Liver (tissue), 9 donors: ENCODE results near the gene ATM. TPM values are rescaled to one million over a fixed set of nuclear protein-coding genes. Genes with fewer than 3 reads are reported as not detected.

Source experiments
- DNase-seq: peaks from one replicate; pipeline ENCODE4 v3.0.0-alpha.2; 2017; ENCODE audit warnings: low spot score
- H3K27ac ChIP-seq, 2 donors: one replicate each; pipeline ENCODE4 v1.7.0; 2013; ENCODE audit warnings: inconsistent platforms in 2 of 2, low read length in 2 of 2, control low read depth in 1 of 2, low read depth in 1 of 2, mild to moderate bottlenecking in 1 of 2
- H3K27me3 ChIP-seq, 4 donors: one replicate each; pipeline versions ENCODE4 v1.6.1 to v1.7.0; 2013; ENCODE audit warnings: low read length in 3 of 4, inconsistent platforms in 1 of 4, mild to moderate bottlenecking in 1 of 4, moderate library complexity in 1 of 4; ENCODE audit not compliant: control insufficient read depth in 4 of 4, insufficient read depth in 4 of 4
- H3K36me3 ChIP-seq, 4 donors: one replicate each; pipeline versions ENCODE4 v1.6.1 to v1.7.0; 2013; ENCODE audit warnings: low read length in 3 of 4, mild to moderate bottlenecking in 3 of 4, low read depth in 1 of 4, moderate library complexity in 1 of 4; ENCODE audit not compliant: control insufficient read depth in 4 of 4, insufficient read depth in 3 of 4
- H3K4me1 ChIP-seq, 4 donors: one replicate each; pipeline versions ENCODE4 v1.6.1 to v1.7.0; 2013; ENCODE audit warnings: low read length in 3 of 4, mild to moderate bottlenecking in 3 of 4, moderate library complexity in 1 of 4; ENCODE audit not compliant: control insufficient read depth in 4 of 4, insufficient read depth in 4 of 4
- H3K4me3 ChIP-seq, 3 donors: one replicate each; pipeline versions ENCODE4 v1.6.1 to v1.7.0; 2013; ENCODE audit warnings: low read length in 3 of 3, control low read depth in 1 of 3, low read depth in 1 of 3, mild to moderate bottlenecking in 1 of 3
- H3K9ac ChIP-seq, 2 donors: one replicate each; pipeline ENCODE4 v1.7.0; 2013; ENCODE audit warnings: low read length in 2 of 2, mild to moderate bottlenecking in 2 of 2, moderate library complexity in 2 of 2, control low read depth in 1 of 2, low read depth in 1 of 2
- H3K9me3 ChIP-seq, 4 donors: one replicate each; pipeline versions ENCODE4 v1.6.1 to v1.7.0; 2013; ENCODE audit warnings: low read length in 3 of 4; ENCODE audit not compliant: control insufficient read depth in 4 of 4
- EGR1 ChIP-seq, 2 donors: IDR thresholded peaks; 2 replicates each; pipeline ENCODE4 v1.6.1; 2016 to 2018; ENCODE audit warnings: antibody characterized with exemption in 2 of 2, low read depth in 2 of 2
- FOXA1 ChIP-seq: IDR thresholded peaks from 2 replicates; pipeline ENCODE4 v1.6.1; 2016; ENCODE audit warnings: antibody characterized with exemption
- FOXA2 ChIP-seq: IDR thresholded peaks from 2 replicates; pipeline ENCODE4 v1.6.1; 2016; ENCODE audit warnings: antibody characterized with exemption
- HNF4A ChIP-seq, 2 donors: conservative IDR thresholded peaks; 2 replicates each; pipeline ENCODE4 v1.6.1; 2016; ENCODE audit warnings: antibody characterized with exemption in 2 of 2, mild to moderate bottlenecking in 2 of 2
- HNF4G ChIP-seq: IDR thresholded peaks from 2 replicates; pipeline ENCODE4 v1.6.1; 2016; ENCODE audit warnings: antibody characterized with exemption
- JUND ChIP-seq, 2 donors: IDR thresholded peaks; 2 replicates each; pipeline ENCODE4 v1.6.1; 2016; ENCODE audit warnings: antibody characterized with exemption in 2 of 2
- NR2F2 ChIP-seq: IDR thresholded peaks from 2 replicates; pipeline ENCODE4 v1.6.1; 2016; ENCODE audit warnings: antibody characterized with exemption
- RAD21 ChIP-seq, 2 donors: IDR thresholded peaks; 2 replicates each; pipeline ENCODE4 v1.6.1; 2016; ENCODE audit warnings: antibody characterized with exemption in 2 of 2, mild to moderate bottlenecking in 2 of 2
- TAF1 ChIP-seq: conservative IDR thresholded peaks from 2 replicates; pipeline ENCODE4 v1.6.1; 2016; ENCODE audit warnings: antibody characterized with exemption, mild to moderate bottlenecking
- YY1 ChIP-seq: IDR thresholded peaks from 2 replicates; pipeline ENCODE4 v1.6.1; 2016; ENCODE audit warnings: antibody characterized with exemption, mild to moderate bottlenecking
- WGBS: extraction: QIAGEN DNeasy Blood & Tissue Kit; methylation state at CpG from one replicate; pipeline ENCODE4 v1.1.7; 2013; 5-methylcytosine and 5-hydroxymethylcytosine counted together
- polyA plus RNA-seq, 2 donors: library from polyadenylated mRNA; stranded (reverse) in 1 of 2; unstranded in 1 of 2; fragments of 200-250 nt in 1 of 2; fragments of >200 nt in 1 of 2; fragmentation: Nextera tagmentation in 1 of 2; extraction: Ambion mirVana in 1 of 2; gene quantifications; one replicate each; pipeline versions ENCODE4 v1.2.1 to v1.2.3, GENCODE V29; 2013 to 2015
- total RNA-seq, 2 donors: library from RNA; depleted of rRNA; stranded (reverse); fragments of >200 nt; gene quantifications; one replicate each; pipeline ENCODE4 v1.2.3, GENCODE V29; 2014
- TF ChIP-seq, protein P1 (sequence below): fragments of 150-350 bp; IDR thresholded peaks from 2 replicates; pipeline ENCODE4 v1.5.1; 2017; ENCODE audit warnings: improper control_type of control experiment, low read depth, low read length; ENCODE audit not compliant: missing input control
- TF ChIP-seq, protein P2 (sequence below): IDR thresholded peaks from 2 replicates; pipeline ENCODE4 v1.6.1; 2016; ENCODE audit warnings: antibody characterized with exemption
- TF ChIP-seq, protein P3 (sequence below): IDR thresholded peaks from 2 replicates; pipeline ENCODE4 v1.6.1; 2016; ENCODE audit warnings: antibody characterized with exemption, mild to moderate bottlenecking
- TF ChIP-seq, protein P4 (sequence below): IDR thresholded peaks from 2 replicates; pipeline ENCODE4 v1.6.1; 2016; ENCODE audit warnings: antibody characterized with exemption
- donor health status: healthy.
- donor health status: healthy.
- donor health status: healthy.
- donor health status: healthy.
- donor health status: healthy.

Gene ATM
- total and polyA plus RNA-seq, 4 donors = 9.9 to 65.7 (median 20.9) TPM

DNA sequence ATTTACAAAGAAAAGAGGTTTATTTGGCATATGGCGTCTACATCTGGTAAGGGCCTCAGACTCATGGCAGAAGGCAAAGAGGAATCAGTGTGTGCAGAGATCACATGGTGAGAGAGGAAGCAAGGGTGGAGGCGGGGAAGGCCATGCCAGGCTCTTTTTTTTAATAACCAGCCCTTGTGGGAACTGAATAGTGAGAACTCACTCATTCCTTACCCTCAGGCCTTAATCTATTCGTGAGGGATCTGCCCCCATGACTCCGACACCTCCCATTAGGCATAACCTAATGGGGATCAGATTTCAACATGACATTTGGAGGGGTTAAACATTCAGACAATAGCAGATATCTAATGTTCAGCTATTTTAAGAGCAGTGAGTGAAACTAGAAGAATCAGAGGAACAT, 55.7 kb downstream of the ATM start:
- no peak for TF ChIP-seq RAD21 (IDR thresholded peaks at IDR 0.05)
- TF ChIP-seq, protein P1, sequence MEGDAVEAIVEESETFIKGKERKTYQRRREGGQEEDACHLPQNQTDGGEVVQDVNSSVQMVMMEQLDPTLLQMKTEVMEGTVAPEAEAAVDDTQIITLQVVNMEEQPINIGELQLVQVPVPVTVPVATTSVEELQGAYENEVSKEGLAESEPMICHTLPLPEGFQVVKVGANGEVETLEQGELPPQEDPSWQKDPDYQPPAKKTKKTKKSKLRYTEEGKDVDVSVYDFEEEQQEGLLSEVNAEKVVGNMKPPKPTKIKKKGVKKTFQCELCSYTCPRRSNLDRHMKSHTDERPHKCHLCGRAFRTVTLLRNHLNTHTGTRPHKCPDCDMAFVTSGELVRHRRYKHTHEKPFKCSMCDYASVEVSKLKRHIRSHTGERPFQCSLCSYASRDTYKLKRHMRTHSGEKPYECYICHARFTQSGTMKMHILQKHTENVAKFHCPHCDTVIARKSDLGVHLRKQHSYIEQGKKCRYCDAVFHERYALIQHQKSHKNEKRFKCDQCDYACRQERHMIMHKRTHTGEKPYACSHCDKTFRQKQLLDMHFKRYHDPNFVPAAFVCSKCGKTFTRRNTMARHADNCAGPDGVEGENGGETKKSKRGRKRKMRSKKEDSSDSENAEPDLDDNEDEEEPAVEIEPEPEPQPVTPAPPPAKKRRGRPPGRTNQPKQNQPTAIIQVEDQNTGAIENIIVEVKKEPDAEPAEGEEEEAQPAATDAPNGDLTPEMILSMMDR = no peak
- TF ChIP-seq, protein P2, sequence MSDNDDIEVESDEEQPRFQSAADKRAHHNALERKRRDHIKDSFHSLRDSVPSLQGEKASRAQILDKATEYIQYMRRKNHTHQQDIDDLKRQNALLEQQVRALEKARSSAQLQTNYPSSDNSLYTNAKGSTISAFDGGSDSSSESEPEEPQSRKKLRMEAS = no peak
- TF ChIP-seq JUND (IDR thresholded peaks at IDR 0.05) = no peak
- no peak for TF ChIP-seq HNF4A (conservative IDR thresholded peaks at IDR 0.05)
- no peak for TF ChIP-seq YY1
- TF ChIP-seq FOXA2 = no peak
- TF ChIP-seq TAF1 = no peak
- no peak for TF ChIP-seq HNF4G
- no peak for TF ChIP-seq FOXA1
- H3K9ac ChIP-seq = no peak overlapping the region
- peaks cover 0 to 1% (median 0%) of the 10 kb centered on the region in 4 donors for H3K4me1 ChIP-seq
- no peak for DNase-seq
- WGBS = 86% methylated on average over 4 of the region's 4 CpGs
- H3K36me3 ChIP-seq = peaks cover 0 to 27% (median 14%) of the 10 kb centered on the region in 4 donors
- no peak overlapping the region for H3K4me3 ChIP-seq
- no peaks in the 10 kb centered on the region for H3K9me3 ChIP-seq
- H3K27me3 ChIP-seq = no peaks in the 10 kb centered on the region
- H3K27ac ChIP-seq = no peak overlapping the region

DNA sequence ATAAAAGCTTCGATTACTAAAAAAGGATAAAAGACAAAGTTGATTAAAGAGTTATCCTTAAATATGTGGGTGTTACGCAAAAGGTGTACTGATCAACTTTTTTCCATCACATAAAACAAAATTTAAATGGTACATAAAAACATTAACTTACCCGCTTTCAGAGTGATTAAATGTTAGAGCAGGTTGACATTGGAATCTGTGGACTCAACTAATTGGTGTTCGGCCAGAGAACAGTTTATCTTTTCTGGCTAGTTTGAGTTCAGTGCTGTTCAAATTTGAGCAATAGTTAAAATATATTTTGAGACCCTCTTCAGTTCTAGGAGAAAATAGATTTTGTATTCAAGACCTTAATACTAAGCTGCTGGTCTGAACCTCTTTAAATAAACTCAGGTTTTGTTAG, 56.1 kb downstream of the ATM start:
- peaks cover 0 to 26% (median 14%) of the 10 kb centered on the region in 4 donors for H3K36me3 ChIP-seq
- TF ChIP-seq NR2F2 (no peak), EGR1 (IDR thresholded peaks at IDR 0.05; ENCODE audit: low read depth in 2 of 2) (no peak)
- TF ChIP-seq, protein P1 = no peak
- TF ChIP-seq, protein P3, sequence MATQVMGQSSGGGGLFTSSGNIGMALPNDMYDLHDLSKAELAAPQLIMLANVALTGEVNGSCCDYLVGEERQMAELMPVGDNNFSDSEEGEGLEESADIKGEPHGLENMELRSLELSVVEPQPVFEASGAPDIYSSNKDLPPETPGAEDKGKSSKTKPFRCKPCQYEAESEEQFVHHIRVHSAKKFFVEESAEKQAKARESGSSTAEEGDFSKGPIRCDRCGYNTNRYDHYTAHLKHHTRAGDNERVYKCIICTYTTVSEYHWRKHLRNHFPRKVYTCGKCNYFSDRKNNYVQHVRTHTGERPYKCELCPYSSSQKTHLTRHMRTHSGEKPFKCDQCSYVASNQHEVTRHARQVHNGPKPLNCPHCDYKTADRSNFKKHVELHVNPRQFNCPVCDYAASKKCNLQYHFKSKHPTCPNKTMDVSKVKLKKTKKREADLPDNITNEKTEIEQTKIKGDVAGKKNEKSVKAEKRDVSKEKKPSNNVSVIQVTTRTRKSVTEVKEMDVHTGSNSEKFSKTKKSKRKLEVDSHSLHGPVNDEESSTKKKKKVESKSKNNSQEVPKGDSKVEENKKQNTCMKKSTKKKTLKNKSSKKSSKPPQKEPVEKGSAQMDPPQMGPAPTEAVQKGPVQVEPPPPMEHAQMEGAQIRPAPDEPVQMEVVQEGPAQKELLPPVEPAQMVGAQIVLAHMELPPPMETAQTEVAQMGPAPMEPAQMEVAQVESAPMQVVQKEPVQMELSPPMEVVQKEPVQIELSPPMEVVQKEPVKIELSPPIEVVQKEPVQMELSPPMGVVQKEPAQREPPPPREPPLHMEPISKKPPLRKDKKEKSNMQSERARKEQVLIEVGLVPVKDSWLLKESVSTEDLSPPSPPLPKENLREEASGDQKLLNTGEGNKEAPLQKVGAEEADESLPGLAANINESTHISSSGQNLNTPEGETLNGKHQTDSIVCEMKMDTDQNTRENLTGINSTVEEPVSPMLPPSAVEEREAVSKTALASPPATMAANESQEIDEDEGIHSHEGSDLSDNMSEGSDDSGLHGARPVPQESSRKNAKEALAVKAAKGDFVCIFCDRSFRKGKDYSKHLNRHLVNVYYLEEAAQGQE = no peak
- TF ChIP-seq, protein P4, sequence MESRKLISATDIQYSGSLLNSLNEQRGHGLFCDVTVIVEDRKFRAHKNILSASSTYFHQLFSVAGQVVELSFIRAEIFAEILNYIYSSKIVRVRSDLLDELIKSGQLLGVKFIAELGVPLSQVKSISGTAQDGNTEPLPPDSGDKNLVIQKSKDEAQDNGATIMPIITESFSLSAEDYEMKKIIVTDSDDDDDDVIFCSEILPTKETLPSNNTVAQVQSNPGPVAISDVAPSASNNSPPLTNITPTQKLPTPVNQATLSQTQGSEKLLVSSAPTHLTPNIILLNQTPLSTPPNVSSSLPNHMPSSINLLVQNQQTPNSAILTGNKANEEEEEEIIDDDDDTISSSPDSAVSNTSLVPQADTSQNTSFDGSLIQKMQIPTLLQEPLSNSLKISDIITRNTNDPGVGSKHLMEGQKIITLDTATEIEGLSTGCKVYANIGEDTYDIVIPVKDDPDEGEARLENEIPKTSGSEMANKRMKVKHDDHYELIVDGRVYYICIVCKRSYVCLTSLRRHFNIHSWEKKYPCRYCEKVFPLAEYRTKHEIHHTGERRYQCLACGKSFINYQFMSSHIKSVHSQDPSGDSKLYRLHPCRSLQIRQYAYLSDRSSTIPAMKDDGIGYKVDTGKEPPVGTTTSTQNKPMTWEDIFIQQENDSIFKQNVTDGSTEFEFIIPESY = no peak
- DNase-seq = no peak
- peaks cover 0 to 1% (median 0%) of the 10 kb centered on the region in 4 donors for H3K4me1 ChIP-seq
- H3K9me3 ChIP-seq = no peaks in the 10 kb centered on the region
- H3K27ac ChIP-seq = no peak overlapping the region
- H3K27me3 ChIP-seq = no peaks in the 10 kb centered on the region
- H3K4me3 ChIP-seq = no peak overlapping the region
- WGBS = 77% methylated on average over 4 of the region's 4 CpGs
- H3K9ac ChIP-seq = no peak overlapping the region
